Ovary (tissue), 3 donors: ENCODE data around the gene SUN1.

Experiments
- EP300 ChIP-seq: sonication (generic); formaldehyde crosslinking; IDR thresholded peaks from one replicate; pipeline ENCODE4 v1.6.1; 2017; ENCODE audit warnings: antibody characterized with exemption
- TF ChIP-seq, protein P1 (sequence below), 3 donors: fragments of 450-650 bp in 2 of 3; fragments of 200-600 bp in 1 of 3; IDR thresholded peaks; one replicate each; pipeline versions ENCODE4 v1.5.1 to v1.8.0; 2016 to 2022; ENCODE audit warnings: antibody characterized with exemption in 3 of 3, mild to moderate bottlenecking in 1 of 3
- donor health status: DM: no; HTN: no; CAD: no.

DNA sequence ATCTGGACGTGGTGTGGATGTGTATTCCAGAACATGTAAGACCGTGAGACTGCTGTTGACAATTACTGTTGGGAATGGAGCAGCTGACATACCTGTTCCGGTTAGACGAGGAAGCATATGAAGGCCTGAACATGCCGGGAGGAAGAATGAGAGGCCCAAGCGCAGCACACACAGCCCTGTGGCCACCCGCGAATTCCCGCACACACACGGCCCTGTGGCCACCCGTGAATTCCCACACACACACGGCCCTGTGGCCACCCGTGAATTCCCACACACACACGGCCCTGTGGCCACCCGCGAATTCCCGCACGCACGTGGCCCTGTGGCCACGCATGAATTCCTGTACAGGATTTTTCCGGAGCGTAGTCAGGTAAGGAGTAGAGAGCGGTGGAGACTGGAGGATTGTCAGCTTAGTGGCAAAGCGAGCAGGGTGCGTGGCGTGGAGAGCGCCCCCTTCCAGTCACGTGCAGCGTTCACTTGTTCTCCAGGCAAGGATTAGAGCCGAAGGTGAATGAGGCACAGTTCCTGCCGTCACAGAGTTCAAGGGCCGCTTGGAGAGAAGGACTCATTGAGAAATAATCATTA lies 9.5 kb upstream of the SUN1 start:
- TF ChIP-seq, protein P1, sequence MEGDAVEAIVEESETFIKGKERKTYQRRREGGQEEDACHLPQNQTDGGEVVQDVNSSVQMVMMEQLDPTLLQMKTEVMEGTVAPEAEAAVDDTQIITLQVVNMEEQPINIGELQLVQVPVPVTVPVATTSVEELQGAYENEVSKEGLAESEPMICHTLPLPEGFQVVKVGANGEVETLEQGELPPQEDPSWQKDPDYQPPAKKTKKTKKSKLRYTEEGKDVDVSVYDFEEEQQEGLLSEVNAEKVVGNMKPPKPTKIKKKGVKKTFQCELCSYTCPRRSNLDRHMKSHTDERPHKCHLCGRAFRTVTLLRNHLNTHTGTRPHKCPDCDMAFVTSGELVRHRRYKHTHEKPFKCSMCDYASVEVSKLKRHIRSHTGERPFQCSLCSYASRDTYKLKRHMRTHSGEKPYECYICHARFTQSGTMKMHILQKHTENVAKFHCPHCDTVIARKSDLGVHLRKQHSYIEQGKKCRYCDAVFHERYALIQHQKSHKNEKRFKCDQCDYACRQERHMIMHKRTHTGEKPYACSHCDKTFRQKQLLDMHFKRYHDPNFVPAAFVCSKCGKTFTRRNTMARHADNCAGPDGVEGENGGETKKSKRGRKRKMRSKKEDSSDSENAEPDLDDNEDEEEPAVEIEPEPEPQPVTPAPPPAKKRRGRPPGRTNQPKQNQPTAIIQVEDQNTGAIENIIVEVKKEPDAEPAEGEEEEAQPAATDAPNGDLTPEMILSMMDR (IDR thresholded peaks at IDR 0.05): no peak
- TF ChIP-seq EP300: no peak
